ENCODE results near the gene PLTP. TPM values are rescaled to one million over a fixed set of nuclear protein-coding genes. Genes with fewer than 3 reads are reported as not detected.

Gene PLTP
- total RNA-seq, 4 donors from 2014 or later = 31.2 to 221 (median 113) TPM

GRCh38 chr20:45910670-45911485 lies 1.1 kb downstream of the PLTP start:
- intact Hi-C loops (cut with DNase I; ENCODE audit: low total_unique reads) = no loop called here
- Histone ChIP-seq H3K4me1 (no peaks in the 10 kb centered on the region), H3K4me3 (peak overlapping the region; percentile 48 to 78), H3K27ac (peak overlapping the region; percentile 90 to 96), H3K9me3 (no peaks in the 10 kb centered on the region), H3K27me3 (no peaks in the 10 kb centered on the region), H3K36me3 (no peaks in the 10 kb centered on the region)
- DNase-seq = peak; percentile 100
- TF ChIP-seq POLR2A (IDR thresholded peaks at IDR 0.05) (peak; percentile 83 to 87), CTCF (IDR thresholded peaks at IDR 0.05) (peak in 1 of 4 experiments; percentile 16)

- Histone ChIP-seq H3K9me3 (no peaks in the 10 kb centered on the region), H3K27ac (peak overlapping the region; percentile 78 to 90), H3K4me3 (peak overlapping the region in 1 of 2 donors; percentile 20), H3K4me1 (no peaks in the 10 kb centered on the region), H3K36me3 (no peaks in the 10 kb centered on the region), H3K27me3 (no peaks in the 10 kb centered on the region)
- DNase-seq = peak in 1 of 2 donors; percentile 38
- TF ChIP-seq CTCF (IDR thresholded peaks at IDR 0.05) = no peak
- no peak for TF ChIP-seq POLR2A (IDR thresholded peaks at IDR 0.05)
- intact Hi-C loops (cut with DNase I; ENCODE audit: low total_unique reads) = no loop called here
These were observed 1.9 kb downstream of the PLTP start for GRCh38 chr20:45909817-45910669.

- peak overlapping the region in 1 of 2 donors; percentile 78 for H3K27ac ChIP-seq
- no peaks in the 10 kb centered on the region for H3K9me3 ChIP-seq
- no peaks in the 10 kb centered on the region for H3K4me1 ChIP-seq
- no peak overlapping the region for H3K4me3 ChIP-seq
- DNase-seq = peak in 1 of 2 donors; percentile 15
- TF ChIP-seq POLR2A (IDR thresholded peaks at IDR 0.05) (no peak), CTCF (IDR thresholded peaks at IDR 0.05) (no peak)
- H3K27me3 ChIP-seq = no peaks in the 10 kb centered on the region
- intact Hi-C loops (cut with DNase I; ENCODE audit: low total_unique reads) = no loop called here
- H3K36me3 ChIP-seq = no peaks in the 10 kb centered on the region
These were observed 2.6 kb downstream of the PLTP start for GRCh38 chr20:45909336-45909808.

- no peak for TF ChIP-seq CTCF (IDR thresholded peaks at IDR 0.05)
- no peak for TF ChIP-seq POLR2A (IDR thresholded peaks at IDR 0.05)
- no peak overlapping the region for H3K27ac ChIP-seq
- no peak for DNase-seq
- intact Hi-C loops (cut with DNase I; ENCODE audit: low total_unique reads) = no loop called here
- H3K4me3 ChIP-seq = no peak overlapping the region
- H3K9me3 ChIP-seq = no peaks in the 10 kb centered on the region
- no peaks in the 10 kb centered on the region for H3K4me1 ChIP-seq
- no peaks in the 10 kb centered on the region for H3K27me3 ChIP-seq
- H3K36me3 ChIP-seq = no peaks in the 10 kb centered on the region
These were observed 3.9 kb downstream of the PLTP start for GRCh38 chr20:45908084-45908483.
